H9 (cell line): Measurements from ENCODE around the gene ANKRD29. TPM values are rescaled to one million over a fixed set of nuclear protein-coding genes. Genes with fewer than 3 reads are reported as not detected.
A peak's percentile ranks its signal among the peaks of the same experiment; 100 is the strongest.

Source experiments
- DNase-seq: peaks from one replicate; pipeline ENCODE4 v3.0.0-alpha.2; 2017
- H2AFZ ChIP-seq: one replicate; pipeline ENCODE4 v1.6.1; 2013; ENCODE audit warnings: mild to moderate bottlenecking, low read length, control low read depth, moderate library complexity
- H2AK5ac ChIP-seq: 2 replicates; pipeline ENCODE4 v1.6.1; 2013; ENCODE audit warnings: low read length, control low read depth, mixed read lengths; ENCODE audit not compliant: insufficient read length
- H2BK120ac ChIP-seq: one replicate; pipeline ENCODE4 v1.6.1; 2013; ENCODE audit warnings: low read depth, mild to moderate bottlenecking, low read length, control low read depth, inconsistent platforms; ENCODE audit not compliant: poor library complexity, severe bottlenecking
- H2BK12ac ChIP-seq: 2 replicates; pipeline ENCODE4 v1.6.1; 2013; ENCODE audit warnings: low read length, control low read depth, mixed read lengths, low read depth; ENCODE audit not compliant: insufficient read length
- H2BK15ac ChIP-seq: 2 replicates; pipeline ENCODE4 v1.6.1; 2013; ENCODE audit warnings: low read depth, low read length, control low read depth
- H2BK20ac ChIP-seq: one replicate; pipeline ENCODE4 v1.6.1; 2013; ENCODE audit warnings: low read depth, mild to moderate bottlenecking, low read length, control low read depth, inconsistent platforms; ENCODE audit not compliant: poor library complexity, severe bottlenecking
- H2BK5ac ChIP-seq: 2 replicates; pipeline ENCODE4 v1.6.1; 2013; ENCODE audit warnings: low read length, control low read depth, mixed read lengths; ENCODE audit not compliant: insufficient read length
- H3K14ac ChIP-seq: 2 replicates; pipeline ENCODE4 v1.6.1; 2013; ENCODE audit warnings: low read length, control low read depth; ENCODE audit not compliant: insufficient read depth
- H3K18ac ChIP-seq: 2 replicates; pipeline ENCODE4 v1.6.1; 2013; ENCODE audit warnings: low read depth, mild to moderate bottlenecking, mixed read lengths, low read length, control low read depth; ENCODE audit not compliant: insufficient read length
- H3K23ac ChIP-seq: 2 replicates; pipeline ENCODE4 v1.6.1; 2013; ENCODE audit warnings: low read length, control low read depth, mixed read lengths, low read depth; ENCODE audit not compliant: insufficient read length
- H3K23me2 ChIP-seq: 2 replicates; pipeline ENCODE4 v1.6.1; 2013; ENCODE audit warnings: low read depth, mild to moderate bottlenecking, mixed read lengths, low read length, control low read depth; ENCODE audit not compliant: insufficient read length, poor library complexity, severe bottlenecking
- H3K27ac ChIP-seq: 2 replicates; pipeline ENCODE4 v1.5.1; 2013; ENCODE audit warnings: low read length, control low read depth, mixed read lengths, low read depth; ENCODE audit not compliant: insufficient read length
- H3K27me3 ChIP-seq: 2 replicates; pipeline ENCODE4 v1.6.1; 2013; ENCODE audit warnings: low read length, control low read depth, inconsistent platforms; ENCODE audit not compliant: insufficient read depth
- H3K4ac ChIP-seq: 2 replicates; pipeline ENCODE4 v1.6.1; 2013; ENCODE audit warnings: low read depth, mild to moderate bottlenecking, control low read depth, inconsistent platforms, low read length, moderate library complexity
- H3K4me1 ChIP-seq: 2 replicates; pipeline ENCODE4 v1.6.1; 2013; ENCODE audit warnings: low read length, control low read depth, inconsistent platforms; ENCODE audit not compliant: insufficient read depth
- H3K4me2 ChIP-seq: 2 replicates; pipeline ENCODE4 v1.6.1; 2013; ENCODE audit warnings: low read length, control low read depth, mixed read lengths; ENCODE audit not compliant: insufficient read length, insufficient read depth
- H3K56ac ChIP-seq: 2 replicates; pipeline ENCODE4 v1.6.1; 2013; ENCODE audit warnings: low read depth, mild to moderate bottlenecking, mixed read lengths, low read length, control low read depth; ENCODE audit not compliant: insufficient read length
- H3K79me1 ChIP-seq: 2 replicates; pipeline ENCODE4 v1.6.1; 2013; ENCODE audit warnings: low read depth, mild to moderate bottlenecking, moderate library complexity, low read length, control low read depth, inconsistent platforms; ENCODE audit not compliant: insufficient read depth, poor library complexity, severe bottlenecking
- H3K79me2 ChIP-seq: 2 replicates; pipeline ENCODE4 v1.6.1; 2013; ENCODE audit warnings: low read length, control low read depth, inconsistent platforms; ENCODE audit not compliant: insufficient read depth
- H3K9ac ChIP-seq: 2 replicates; pipeline ENCODE4 v1.6.1; 2013; ENCODE audit warnings: low read length, control low read depth, mixed read lengths; ENCODE audit not compliant: insufficient read length; ENCODE audit errors: extremely low read depth
- H3K9me3 ChIP-seq: one replicate; pipeline ENCODE4 v1.6.1; 2013; ENCODE audit warnings: low read depth, low read length, inconsistent platforms; ENCODE audit not compliant: control insufficient read depth
- H3T11ph ChIP-seq: one replicate; pipeline ENCODE4 v1.6.1; 2013; ENCODE audit warnings: mild to moderate bottlenecking, low read length, control low read depth, inconsistent platforms
- H4K20me1 ChIP-seq: one replicate; pipeline ENCODE4 v1.6.1; 2013; ENCODE audit not compliant: control insufficient read depth, insufficient read length, insufficient read depth
- H4K5ac ChIP-seq: 2 replicates; pipeline ENCODE4 v1.6.1; 2013; ENCODE audit warnings: low read depth, mild to moderate bottlenecking, mixed read lengths, low read length, control low read depth; ENCODE audit not compliant: insufficient read length
- H4K8ac ChIP-seq: replicated peaks from 2 replicates; pipeline ENCODE4 v1.6.1; 2013; ENCODE audit warnings: low read length, control low read depth, mixed read lengths, low read depth; ENCODE audit not compliant: insufficient read length
- H4K91ac ChIP-seq: 2 replicates; pipeline ENCODE4 v1.6.1; 2013; ENCODE audit warnings: low read depth, mild to moderate bottlenecking, moderate library complexity, mixed read lengths, low read length, control low read depth; ENCODE audit not compliant: insufficient read length
- H3K27ac Mint-ChIP-seq, 3 experiments: 2 replicates in 2 of 3; 3 replicates in 1 of 3; pipeline ENCODE4 v1.8.0; 2020 to 2021; ENCODE audit warnings: mixed read lengths in 3 of 3, mild to moderate bottlenecking in 1 of 3, moderate library complexity in 1 of 3
- H3K27me3 Mint-ChIP-seq: 2 replicates; pipeline ENCODE4 v1.8.0; 2021; ENCODE audit warnings: low read depth, mild to moderate bottlenecking, moderate library complexity, mixed read lengths
- H3K36me3 Mint-ChIP-seq, 3 experiments: 2 replicates in 2 of 3; 3 replicates in 1 of 3; pipeline ENCODE4 v1.8.0; 2020 to 2021; ENCODE audit warnings: low read depth in 3 of 3, mixed read lengths in 3 of 3; ENCODE audit not compliant: insufficient read depth in 1 of 3
- H3K4me1 Mint-ChIP-seq, 2 experiments: 2 replicates each; pipeline ENCODE4 v1.8.0; 2020; ENCODE audit warnings: mixed read lengths in 2 of 2
- H3K4me3 Mint-ChIP-seq, 2 experiments: 2 replicates in 1 of 2; 3 replicates in 1 of 2; pipeline ENCODE4 v1.8.0; 2020 to 2021; ENCODE audit warnings: mild to moderate bottlenecking in 2 of 2, mixed read lengths in 2 of 2, moderate library complexity in 1 of 2
- H3K9me3 Mint-ChIP-seq, 2 experiments: 2 replicates in 1 of 2; 3 replicates in 1 of 2; pipeline ENCODE4 v1.8.0; 2020; ENCODE audit warnings: mild to moderate bottlenecking in 2 of 2, mixed read lengths in 2 of 2, moderate library complexity in 1 of 2
- WGBS: extraction: QIAGEN DNeasy Blood & Tissue Kit; methylation state at CpG from one replicate; pipeline ENCODE4 v1.1.7; 2013; ENCODE audit warnings: missing lambda C conversion rate, low lambda C conversion rate, mixed read lengths; ENCODE audit not compliant: insufficient read length; ENCODE audit errors: extremely low coverage; 5-methylcytosine and 5-hydroxymethylcytosine counted together
- total RNA-seq: library from RNA; stranded (reverse); gene quantifications from 2 replicates; pipeline ENCODE4 v1.2.1, GENCODE V29; 2021
- TF ChIP-seq, protein P1 (sequence below): fragments of 200-600 bp; sonication (generic); conservative IDR thresholded peaks from 3 replicates; pipeline ENCODE4 v1.8.0; 2021; ENCODE audit warnings: antibody characterized with exemption, mild to moderate bottlenecking

The ANKRD29 gene
- total RNA-seq, 1 experiment from 2014 or later = 2.1 TPM

DNA sequence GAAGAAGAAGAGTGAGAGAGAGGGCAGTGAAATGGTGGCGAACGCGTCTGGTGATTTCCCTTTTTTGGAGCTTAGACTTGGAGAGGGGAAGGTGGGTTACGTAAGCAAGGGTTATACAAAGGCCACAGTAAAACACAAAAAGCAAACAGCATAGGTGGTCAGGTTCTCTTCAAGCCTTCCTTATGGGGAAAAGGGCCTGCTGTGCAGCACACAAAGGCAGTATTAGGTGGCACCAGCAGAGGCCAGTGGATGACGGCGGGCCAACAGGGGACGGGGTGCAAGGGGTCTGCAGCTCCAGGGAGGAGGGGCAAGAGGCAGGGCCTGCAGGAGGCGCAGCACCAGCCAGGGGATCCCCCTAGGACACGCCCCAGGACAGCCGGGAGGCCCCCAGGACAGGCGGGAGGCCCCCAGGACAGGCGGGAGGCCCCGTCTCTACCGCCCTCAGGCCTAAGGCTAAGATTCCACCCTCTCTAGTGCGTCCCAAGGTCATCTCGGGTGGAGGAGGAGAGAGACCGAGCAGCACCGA is 43.8 kb downstream of the ANKRD29 start:
- H3K27ac Mint-ChIP-seq = peak overlapping the region in 1 of 3 experiments; percentile 53; a peak in 1 of 7 replicates
- no peak overlapping the region for H3K27ac ChIP-seq
- no peaks in the 10 kb centered on the region for H3K36me3 Mint-ChIP-seq
- TF ChIP-seq, protein P1, sequence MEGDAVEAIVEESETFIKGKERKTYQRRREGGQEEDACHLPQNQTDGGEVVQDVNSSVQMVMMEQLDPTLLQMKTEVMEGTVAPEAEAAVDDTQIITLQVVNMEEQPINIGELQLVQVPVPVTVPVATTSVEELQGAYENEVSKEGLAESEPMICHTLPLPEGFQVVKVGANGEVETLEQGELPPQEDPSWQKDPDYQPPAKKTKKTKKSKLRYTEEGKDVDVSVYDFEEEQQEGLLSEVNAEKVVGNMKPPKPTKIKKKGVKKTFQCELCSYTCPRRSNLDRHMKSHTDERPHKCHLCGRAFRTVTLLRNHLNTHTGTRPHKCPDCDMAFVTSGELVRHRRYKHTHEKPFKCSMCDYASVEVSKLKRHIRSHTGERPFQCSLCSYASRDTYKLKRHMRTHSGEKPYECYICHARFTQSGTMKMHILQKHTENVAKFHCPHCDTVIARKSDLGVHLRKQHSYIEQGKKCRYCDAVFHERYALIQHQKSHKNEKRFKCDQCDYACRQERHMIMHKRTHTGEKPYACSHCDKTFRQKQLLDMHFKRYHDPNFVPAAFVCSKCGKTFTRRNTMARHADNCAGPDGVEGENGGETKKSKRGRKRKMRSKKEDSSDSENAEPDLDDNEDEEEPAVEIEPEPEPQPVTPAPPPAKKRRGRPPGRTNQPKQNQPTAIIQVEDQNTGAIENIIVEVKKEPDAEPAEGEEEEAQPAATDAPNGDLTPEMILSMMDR = peak; percentile 45; the same call in 1 of the 3 replicates
- peaks cover 53% of the 10 kb centered on the region for H3K27me3 Mint-ChIP-seq
- no peak overlapping the region for H4K5ac ChIP-seq
- H3K14ac ChIP-seq = peak overlapping the region; percentile 80
- H2BK12ac ChIP-seq = no peak overlapping the region
- peaks cover 7 to 24% of the 10 kb centered on the region in 2 experiments for H3K4me1 Mint-ChIP-seq
- H3T11ph ChIP-seq = no peak overlapping the region
- H4K20me1 ChIP-seq = no peaks in the 10 kb centered on the region
- H3K9ac ChIP-seq = peak overlapping the region; percentile 55
- no peak overlapping the region for H4K91ac ChIP-seq
- H2AK5ac ChIP-seq = no peak overlapping the region
- no peak overlapping the region for H2BK120ac ChIP-seq
- peaks cover 7% of the 10 kb centered on the region; the same call in 1 of the 2 replicates for H3K27me3 ChIP-seq
- peak overlapping the region; percentile 81 for H3K18ac ChIP-seq
- no CpG with 5 or more reads among the region's 18 CpGs for WGBS
- no peak overlapping the region; the same call in 1 of the 2 replicates for H2BK15ac ChIP-seq
- H3K23me2 ChIP-seq = peaks cover 12% of the 10 kb centered on the region
- H3K79me1 ChIP-seq = no peaks in the 10 kb centered on the region
- H3K4me1 ChIP-seq = no peaks in the 10 kb centered on the region; the same call in 1 of the 2 replicates
- H3K79me2 ChIP-seq = no peaks in the 10 kb centered on the region
- H2BK5ac ChIP-seq = no peak overlapping the region
- H3K9me3 ChIP-seq = no peaks in the 10 kb centered on the region
- no peak overlapping the region for H4K8ac ChIP-seq
- no peak overlapping the region for H3K4ac ChIP-seq
- peak overlapping the region; percentile 68 to 81 for H3K4me3 Mint-ChIP-seq
- no peak overlapping the region for H2BK20ac ChIP-seq
- H3K4me2 ChIP-seq = peak overlapping the region; percentile 71
- H3K56ac ChIP-seq = no peak overlapping the region
- no peaks in the 10 kb centered on the region for H3K9me3 Mint-ChIP-seq
- DNase-seq = peak; percentile 88
- H3K23ac ChIP-seq = no peak overlapping the region
- no peak overlapping the region for H2AFZ ChIP-seq
